ENCODE measurements around the gene ATP1A4. TPM values are rescaled to one million over a fixed set of nuclear protein-coding genes. Genes with fewer than 3 reads are reported as not detected.
A peak's percentile ranks its signal among the peaks of the same experiment; 100 is the strongest.

Gene ATP1A4
- total and polyA plus RNA-seq, 9 of the 15 experiments (the other 6 are each of a cell fraction or from before 2014, with no cell fraction given), result 0.07 TPM; not detected in 8

- peak; percentile 34; the same call in 1 of the 2 replicates for TF ChIP-seq ZBTB33 (CRISPR knock-in tag; IDR thresholded peaks at IDR 0.05)
- TF ChIP-seq RBM25 (IDR thresholded peaks at IDR 0.05; ENCODE audit: low read depth, low read length, severe bottlenecking), result no peak
- no peak for TF ChIP-seq TAF15 (IDR thresholded peaks at IDR 0.05; ENCODE audit: low read depth, low read length)
- TF ChIP-seq ZNF212 (CRISPR knock-in tag; IDR thresholded peaks at IDR 0.05), result no peak
- TF ChIP-seq ZC3H4 (CRISPR knock-in tag; IDR thresholded peaks at IDR 0.05; ENCODE audit: borderline replicate concordance), result no peak
- no peak for TF ChIP-seq SMAD4 (CRISPR knock-in tag; conservative IDR thresholded peaks at IDR 0.05)
- TF ChIP-seq PRDM10 (IDR thresholded peaks at IDR 0.05; ENCODE audit: partially characterized antibody), result peak; percentile 65
- TF ChIP-seq ZNF764 (CRISPR knock-in tag; IDR thresholded peaks at IDR 0.05; ENCODE audit: low read depth), result no peak
- TF ChIP-seq U2AF1 (optimal IDR thresholded peaks at IDR 0.05; ENCODE audit: low read depth, low read length), result no peak
- no peak for TF ChIP-seq ATF4 (CRISPR knock-in tag; IDR thresholded peaks at IDR 0.05)
- TF ChIP-seq ZKSCAN1 (IDR thresholded peaks at IDR 0.05; ENCODE audit: low read depth, low read length), result no peak
- TF ChIP-seq ZC3H8 (IDR thresholded peaks at IDR 0.05), result no peak
- no peak for TF ChIP-seq CREB5 (CRISPR knock-in tag; IDR thresholded peaks at IDR 0.05)
- TF ChIP-seq RAD21 (CRISPR knock-in tag; conservative IDR thresholded peaks at IDR 0.05 in 1 of 2, IDR thresholded peaks at IDR 0.05 in 1 of 2), result peak; percentile 92 to 95
- TF ChIP-seq TSC22D4 (tag; IDR thresholded peaks at IDR 0.05), result no peak
- TF ChIP-seq KLF16 (IDR thresholded peaks at IDR 0.05), result 0 out of 2 replicates have a peak, but pooled peaks have one; percentile 60
- 0 out of 2 replicates have a peak, but pooled peaks have one; percentile 5 for TF ChIP-seq THAP12 (CRISPR knock-in tag; IDR thresholded peaks at IDR 0.05)
Observed at GRCh38 chr1:160193091-160193819, 41.9 kb downstream of the ATP1A4 start (continued).

All from K562 (cell line).